Stimulated activated CD8-positive, alpha-beta memory T cell treated with anti-CD3 and anti-CD28 coated beads, Interleukin-2, amount 100 ng/mL, for 48 hours (primary cell): ENCODE results near the gene NPIPB6.

Experiments used
- DNase-seq, 2 donors: peaks; one replicate each; pipeline ENCODE4 v3.0.0-alpha.2; 2020; ENCODE audit warnings: low read depth in 2 of 2

The NPIPB6 gene

DNA sequence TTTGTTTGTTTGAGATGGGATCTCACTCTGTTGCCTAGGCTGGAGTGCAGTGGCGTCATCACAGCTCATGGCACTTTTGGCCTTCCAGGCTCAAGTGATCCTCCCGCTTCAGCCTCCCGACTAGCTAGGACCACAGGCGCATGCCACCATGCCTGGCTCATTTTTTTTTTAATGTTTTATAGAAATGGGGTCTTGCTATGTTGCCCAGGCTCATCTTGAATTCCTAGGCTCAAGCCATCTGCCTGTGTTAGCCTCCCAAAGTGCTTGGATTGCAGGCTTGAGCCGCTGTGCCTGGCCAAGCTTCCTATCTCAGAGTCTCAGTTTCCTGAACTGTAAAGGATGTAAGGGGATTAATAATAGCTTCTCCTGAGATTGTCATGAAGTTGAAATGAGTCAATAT, 63.0 kb downstream of the NPIPB6 start:
- DNase-seq = no peak

DNA sequence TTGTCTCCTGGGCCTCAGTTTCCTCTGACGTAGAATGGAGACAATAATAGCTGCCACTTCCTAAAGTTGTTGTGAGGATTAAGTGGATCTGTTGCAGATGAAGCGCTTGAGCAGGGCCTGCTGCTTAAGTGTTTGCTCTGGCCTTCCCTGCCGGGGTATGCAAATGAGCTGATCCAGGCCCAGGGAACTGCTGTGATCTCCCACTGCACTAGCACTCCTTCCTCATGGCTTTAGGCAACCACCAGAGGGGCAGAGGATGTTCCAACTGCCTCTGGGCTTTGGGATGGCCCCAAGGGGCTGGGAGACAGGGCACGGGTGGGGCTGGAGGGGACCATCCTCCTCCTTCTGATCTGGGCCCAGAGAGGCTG, 64.8 kb downstream of the NPIPB6 start:
- no peak for DNase-seq

DNA sequence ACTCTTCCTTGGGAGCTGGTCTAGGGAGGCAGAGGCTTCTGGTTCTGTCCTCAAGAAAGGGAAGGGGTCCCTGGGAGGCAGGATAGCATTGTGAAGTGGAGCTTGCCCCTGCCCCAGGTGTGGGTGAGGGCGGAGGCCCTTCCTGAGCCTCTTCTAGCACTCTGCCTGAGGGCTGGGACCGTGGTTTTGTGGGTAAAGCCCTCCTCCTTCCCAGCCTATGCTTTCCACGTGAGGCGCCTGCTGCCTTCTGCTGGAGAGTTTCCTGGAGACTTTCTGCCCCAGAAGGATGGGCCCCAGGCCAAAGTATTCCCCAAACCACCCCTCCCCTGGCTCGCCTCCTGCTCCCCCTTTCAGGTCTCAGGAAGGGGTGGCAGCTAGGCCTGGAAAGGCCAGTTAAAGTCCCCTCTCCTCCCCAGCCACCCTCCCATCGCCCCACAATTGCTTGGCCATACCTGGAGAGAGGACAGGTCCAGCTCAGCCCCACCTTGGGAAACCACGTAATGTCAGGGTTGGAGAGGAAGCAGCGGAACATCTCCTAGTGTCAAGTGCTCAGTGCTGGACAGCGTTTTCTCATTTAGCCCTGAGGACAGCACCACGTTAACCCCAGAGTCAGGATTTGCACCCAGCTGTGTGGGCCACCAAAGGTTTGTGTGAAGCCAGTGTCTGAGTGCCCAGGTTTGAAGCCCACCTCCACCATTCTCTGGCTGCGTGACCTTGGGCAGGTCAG, 65.4 kb downstream of the NPIPB6 start:
- no peak for DNase-seq

DNA sequence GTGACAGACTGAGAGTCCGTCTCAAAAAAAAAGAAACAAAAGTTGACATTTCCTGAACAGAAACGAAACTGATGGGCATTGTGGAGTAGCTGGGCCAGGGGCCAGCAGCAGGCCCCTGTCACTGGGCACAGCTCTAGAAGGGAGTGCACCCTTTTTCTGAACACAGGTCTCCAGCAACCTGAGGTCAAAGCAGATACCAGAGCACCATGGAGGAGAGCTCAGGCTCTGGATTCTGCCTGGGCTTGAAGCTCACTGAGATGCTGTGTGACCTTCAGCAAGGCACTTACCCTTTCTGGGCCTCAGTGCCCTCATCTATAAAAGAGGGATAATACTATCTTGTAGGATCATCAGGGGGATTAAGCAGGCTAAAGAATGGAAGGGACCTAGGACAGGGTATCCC, 66.0 kb downstream of the NPIPB6 start:
- no peak for DNase-seq

DNA sequence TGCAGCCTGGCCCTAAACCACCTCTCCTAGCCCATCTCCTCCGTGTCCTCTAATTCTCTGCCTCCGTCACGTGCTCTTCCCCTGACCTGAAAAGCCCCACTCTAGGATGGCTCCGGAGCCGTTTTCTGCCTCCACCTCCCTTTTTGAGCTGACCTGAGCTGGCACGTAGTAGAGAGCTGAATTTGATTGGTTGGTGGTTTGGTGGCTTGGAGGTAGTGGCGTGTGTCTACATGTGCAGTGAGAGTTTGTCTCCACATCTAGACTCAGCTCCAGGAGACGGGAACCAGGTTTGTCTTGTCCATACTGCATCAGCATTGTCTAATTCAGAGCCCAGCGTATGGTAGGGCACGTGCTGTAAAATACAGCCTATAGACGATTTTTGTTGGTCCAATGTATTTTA, 68.0 kb downstream of the NPIPB6 start:
- no peak for DNase-seq

DNA sequence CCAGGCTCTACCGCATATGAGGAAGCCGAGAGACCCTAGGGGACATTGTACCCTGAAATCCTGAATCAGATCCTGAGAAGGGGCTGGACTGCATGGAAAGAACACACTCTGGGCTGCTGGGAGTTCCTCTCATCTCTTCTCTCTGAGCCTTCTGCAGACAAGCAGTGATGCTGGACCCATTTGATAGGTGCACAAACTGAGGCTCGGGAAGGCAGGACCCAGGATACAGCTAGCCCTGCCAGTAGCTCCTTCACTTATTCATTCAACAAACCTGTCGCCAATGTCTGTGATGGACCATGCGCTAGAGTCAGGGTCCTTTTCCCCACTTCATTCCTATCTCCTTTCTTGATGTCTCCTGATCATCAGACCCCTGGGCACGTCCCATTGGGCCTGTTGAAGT, 69.1 kb downstream of the NPIPB6 start:
- no peak for DNase-seq

DNA sequence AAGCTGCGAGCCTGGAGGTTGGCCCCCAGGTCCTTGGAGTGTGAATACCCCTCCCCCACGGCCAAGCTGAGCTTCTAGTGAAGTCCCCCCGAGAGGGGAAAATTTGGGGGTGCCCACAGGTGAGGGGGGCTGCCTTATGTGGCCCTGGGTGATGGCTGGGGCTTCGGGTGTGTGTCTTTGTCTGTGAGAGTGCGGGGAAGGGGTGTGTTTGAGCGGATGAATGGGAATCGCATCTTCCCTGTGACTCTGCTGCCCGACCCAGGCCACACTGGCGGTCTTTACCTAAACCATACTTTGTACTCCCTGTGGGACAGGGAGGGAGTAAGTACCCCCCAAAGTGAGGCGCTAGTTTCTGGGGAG, 69.7 kb downstream of the NPIPB6 start:
- DNase-seq = no peak

DNA sequence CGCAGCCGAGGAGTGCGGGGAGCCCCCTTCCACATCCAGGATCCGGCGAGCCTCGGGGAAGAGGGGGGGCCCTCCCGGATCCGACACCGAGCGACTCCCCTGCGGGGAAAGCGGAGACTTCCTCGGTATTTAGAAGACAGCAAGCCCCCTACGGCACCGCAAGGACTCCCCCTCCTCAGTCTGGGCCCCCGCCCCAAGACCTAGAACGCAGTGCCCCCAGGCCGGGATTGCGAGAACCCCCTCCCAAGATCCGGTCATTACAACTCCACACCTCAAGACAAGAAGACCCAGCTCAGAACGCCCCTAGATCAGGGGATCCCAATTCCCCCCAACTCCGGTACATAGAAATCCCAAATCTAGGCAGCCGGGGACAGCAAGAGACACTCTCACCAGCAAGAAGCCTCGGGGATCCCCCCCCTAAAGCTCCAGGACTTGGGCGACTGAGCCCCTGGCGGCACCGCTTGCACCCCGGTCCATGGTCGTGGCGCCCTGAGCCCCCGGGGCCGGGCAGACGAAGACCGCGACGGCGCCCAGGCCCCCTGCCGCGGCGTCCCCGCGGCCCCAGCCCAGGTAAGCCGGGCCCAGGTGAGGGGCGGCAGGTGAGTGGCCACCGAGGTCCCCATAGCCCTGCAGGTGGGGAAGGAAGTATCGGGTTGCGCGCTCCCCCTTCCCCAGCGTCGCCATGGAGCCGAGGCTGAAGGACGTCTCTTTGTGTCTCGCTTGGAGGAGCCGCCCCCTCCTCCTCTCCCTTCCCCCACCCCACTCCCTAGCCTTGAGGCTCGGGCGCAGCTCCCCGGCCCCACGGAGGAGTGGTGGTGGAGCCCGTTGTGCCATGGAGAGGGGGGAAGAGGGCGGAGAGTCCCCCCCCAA, 70.3 kb downstream of the NPIPB6 start:
- no peak for DNase-seq
